ENCODE data around the gene WHRN. TPM values are rescaled to one million over a fixed set of nuclear protein-coding genes. Genes with fewer than 3 reads are reported as not detected.

The WHRN gene
- polyA plus RNA-seq, 1 donor (not counting 4 experiments of a cell fraction or from before 2014, with no cell fraction given): 1.2 TPM

DNA sequence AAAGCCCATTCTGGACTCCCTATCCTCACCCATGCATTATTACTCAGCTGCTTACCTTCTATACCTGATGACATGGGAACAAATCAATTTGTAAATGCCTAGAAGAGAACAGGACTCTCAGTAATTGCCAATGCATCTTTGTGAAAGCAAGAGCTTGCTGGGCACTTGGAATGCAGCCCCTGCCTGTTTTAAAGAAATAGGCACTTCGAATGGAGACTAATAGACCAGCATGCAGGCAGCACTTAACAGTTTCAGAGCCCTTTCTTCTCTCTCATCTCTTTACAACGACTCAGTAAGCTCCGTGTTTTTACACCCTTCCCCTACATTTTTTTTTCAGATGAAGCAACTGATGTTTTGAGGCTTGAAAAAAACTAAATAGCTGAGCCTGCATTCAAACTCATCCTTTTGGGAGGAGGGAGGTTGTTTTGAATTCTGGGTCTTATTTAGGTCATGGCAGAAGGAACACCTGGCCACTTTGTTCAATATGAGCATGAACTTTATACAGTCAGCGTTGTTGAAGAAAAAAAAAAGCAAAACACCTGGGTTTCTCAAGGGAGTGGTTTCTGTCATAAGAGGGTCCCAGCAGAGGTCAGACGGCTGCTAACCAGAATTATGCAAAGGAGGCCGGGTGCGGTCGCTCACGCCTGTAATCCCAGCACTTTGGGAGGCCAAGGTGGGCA lies 34.6 kb upstream of the WHRN start:
- Histone ChIP-seq H3K4me3 (ENCODE audit: control insufficient read depth in 2 of 3, extremely low read depth in 1 of 3, insufficient read depth in 2 of 3, low read depth in 1 of 3, low read length in 3 of 3) (no peak overlapping the region), H3K79me2 (ENCODE audit: control insufficient read depth, insufficient read depth, low read length) (no peaks in the 10 kb centered on the region), H3K27me3 (ENCODE audit: control insufficient read depth, extremely low read depth, insufficient read depth, low read length) (no peaks in the 10 kb centered on the region), H3K9me1 (ENCODE audit: control insufficient read depth, extremely low read depth, insufficient read depth, low read length) (no peaks in the 10 kb centered on the region), H3K9ac (ENCODE audit: control insufficient read depth, extremely low read depth, insufficient read depth, low read length) (no peak overlapping the region), H2AFZ (ENCODE audit: control insufficient read depth, low read length) (no peak overlapping the region), H3K4me1 (ENCODE audit: control insufficient read depth, extremely low read depth, insufficient read depth, low read length) (peaks cover 3% of the 10 kb centered on the region), H3K4me2 (ENCODE audit: control insufficient read depth, extremely low read depth, insufficient read depth, low read depth, low read length) (no peak overlapping the region), H3K27ac (ENCODE audit: control insufficient read depth, insufficient read depth, low read length) (no peak overlapping the region), H3K36me3 (ENCODE audit: control insufficient read depth in 2 of 2, extremely low read depth in 1 of 2, insufficient read depth in 2 of 2, low read length in 2 of 2) (no peaks in the 10 kb centered on the region), H3K9me3 (ENCODE audit: control insufficient read depth, low read depth, low read length) (no peaks in the 10 kb centered on the region), H4K20me1 (ENCODE audit: control insufficient read depth, extremely low read depth, insufficient read depth, low read length) (no peaks in the 10 kb centered on the region)
- FAIRE-seq (no peak), DNase-seq (ENCODE audit: low read depth, low spot score) (no peak)
- TF ChIP-seq, protein P1, sequence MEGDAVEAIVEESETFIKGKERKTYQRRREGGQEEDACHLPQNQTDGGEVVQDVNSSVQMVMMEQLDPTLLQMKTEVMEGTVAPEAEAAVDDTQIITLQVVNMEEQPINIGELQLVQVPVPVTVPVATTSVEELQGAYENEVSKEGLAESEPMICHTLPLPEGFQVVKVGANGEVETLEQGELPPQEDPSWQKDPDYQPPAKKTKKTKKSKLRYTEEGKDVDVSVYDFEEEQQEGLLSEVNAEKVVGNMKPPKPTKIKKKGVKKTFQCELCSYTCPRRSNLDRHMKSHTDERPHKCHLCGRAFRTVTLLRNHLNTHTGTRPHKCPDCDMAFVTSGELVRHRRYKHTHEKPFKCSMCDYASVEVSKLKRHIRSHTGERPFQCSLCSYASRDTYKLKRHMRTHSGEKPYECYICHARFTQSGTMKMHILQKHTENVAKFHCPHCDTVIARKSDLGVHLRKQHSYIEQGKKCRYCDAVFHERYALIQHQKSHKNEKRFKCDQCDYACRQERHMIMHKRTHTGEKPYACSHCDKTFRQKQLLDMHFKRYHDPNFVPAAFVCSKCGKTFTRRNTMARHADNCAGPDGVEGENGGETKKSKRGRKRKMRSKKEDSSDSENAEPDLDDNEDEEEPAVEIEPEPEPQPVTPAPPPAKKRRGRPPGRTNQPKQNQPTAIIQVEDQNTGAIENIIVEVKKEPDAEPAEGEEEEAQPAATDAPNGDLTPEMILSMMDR (optimal IDR thresholded peaks at IDR 0.05 in 1 of 3, IDR thresholded peaks at IDR 0.05 in 1 of 3, conservative IDR thresholded peaks at IDR 0.05 in 1 of 3; ENCODE audit: extremely low read depth in 1 of 3, insufficient read depth in 2 of 3, low read length in 3 of 3): no peak
- no peak for TF ChIP-seq EZH2 (IDR thresholded peaks at IDR 0.05; ENCODE audit: low read length)
- dilution Hi-C loops (cut with MboI; ENCODE audit: extremely low pct_ligation_motif_present, low sequenced_read_pairs): no loop called here

DNA sequence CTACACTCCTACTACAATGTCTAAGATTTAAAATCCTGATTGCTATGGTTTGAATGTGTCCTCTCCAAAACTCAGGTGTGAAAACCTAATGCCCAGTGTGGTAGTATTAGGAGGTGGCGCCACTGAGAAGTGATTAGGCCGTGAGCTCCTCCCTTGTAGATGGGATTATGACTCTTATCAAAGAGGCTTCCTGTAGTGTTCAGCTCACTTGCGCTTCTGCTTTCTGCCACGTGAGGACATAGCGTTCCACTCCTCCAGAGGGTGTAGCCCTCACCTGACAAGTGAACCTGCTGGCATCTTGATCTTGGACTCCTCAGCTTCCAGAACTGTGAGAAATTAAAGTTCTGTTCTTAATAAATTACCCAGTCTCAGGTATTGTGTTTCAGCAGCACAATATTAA lies 33.0 kb upstream of the WHRN start:
- H3K4me3 ChIP-seq (ENCODE audit: control insufficient read depth in 2 of 3, extremely low read depth in 1 of 3, insufficient read depth in 2 of 3, low read depth in 1 of 3, low read length in 3 of 3): no peak overlapping the region
- H3K79me2 ChIP-seq (ENCODE audit: control insufficient read depth, insufficient read depth, low read length): no peaks in the 10 kb centered on the region

More for the DNA sequence above, 33.0 kb upstream of the WHRN start:
- peak; percentile 77 for DNase-seq (ENCODE audit: low read depth, low spot score)
- dilution Hi-C loops (cut with MboI; ENCODE audit: extremely low pct_ligation_motif_present, low sequenced_read_pairs): no loop called here
- Histone ChIP-seq H2AFZ (ENCODE audit: control insufficient read depth, low read length) (peak overlapping the region; percentile 53), H3K36me3 (ENCODE audit: control insufficient read depth in 2 of 2, extremely low read depth in 1 of 2, insufficient read depth in 2 of 2, low read length in 2 of 2) (no peaks in the 10 kb centered on the region), H3K9ac (ENCODE audit: control insufficient read depth, extremely low read depth, insufficient read depth, low read length) (no peak overlapping the region), H3K27me3 (ENCODE audit: control insufficient read depth, extremely low read depth, insufficient read depth, low read length) (no peaks in the 10 kb centered on the region), H3K9me1 (ENCODE audit: control insufficient read depth, extremely low read depth, insufficient read depth, low read length) (no peaks in the 10 kb centered on the region), H3K9me3 (ENCODE audit: control insufficient read depth, low read depth, low read length) (no peaks in the 10 kb centered on the region), H3K4me2 (ENCODE audit: control insufficient read depth, extremely low read depth, insufficient read depth, low read depth, low read length) (peak overlapping the region; percentile 22), H3K27ac (ENCODE audit: control insufficient read depth, insufficient read depth, low read length) (no peak overlapping the region), H4K20me1 (ENCODE audit: control insufficient read depth, extremely low read depth, insufficient read depth, low read length) (no peaks in the 10 kb centered on the region), H3K4me1 (ENCODE audit: control insufficient read depth, extremely low read depth, insufficient read depth, low read length) (peaks cover 3% of the 10 kb centered on the region)
- FAIRE-seq: peak; percentile 86
- TF ChIP-seq, protein P1 (optimal IDR thresholded peaks at IDR 0.05 in 1 of 3, IDR thresholded peaks at IDR 0.05 in 1 of 3, conservative IDR thresholded peaks at IDR 0.05 in 1 of 3; ENCODE audit: extremely low read depth in 1 of 3, insufficient read depth in 2 of 3, low read length in 3 of 3): peak; percentile 39 to 66 (median 57)
- no peak for TF ChIP-seq EZH2 (IDR thresholded peaks at IDR 0.05; ENCODE audit: low read length)

All from keratinocyte (primary cell).